GM23248 (cell line): ENCODE data around the gene CIAO2A.

ENCODE experiments used
- EZH2 ChIP-seq: fragments of 200-600 bp; sonication (generic); IDR thresholded peaks from 2 replicates; pipeline ENCODE4 v1.6.1; 2018; ENCODE audit warnings: antibody characterized with exemption, mild to moderate bottlenecking; ENCODE audit not compliant: insufficient read depth, poor library complexity, severe bottlenecking
- EZH2phosphoT487 ChIP-seq: fragments of 200-600 bp; sonication (generic); IDR thresholded peaks from 2 replicates; pipeline ENCODE4 v1.6.1; 2018; ENCODE audit warnings: antibody characterized with exemption, moderate library complexity, mild to moderate bottlenecking, low read depth; ENCODE audit not compliant: insufficient read depth

GRCh38 chr15:64038878-64039610 lies 54.6 kb downstream of the CIAO2A start:
- TF ChIP-seq EZH2 (no peak), EZH2phosphoT487 (no peak)
